Fibroblast of lung (primary cell): ENCODE results near the gene COL1A1.

ENCODE experiments used
- CTCF ChIP-seq, 2 donors: IDR thresholded peaks in 1 of 2; conservative IDR thresholded peaks in 1 of 2; 1 replicate in 1 of 2; 2 replicates in 1 of 2; pipeline ENCODE4 v1.5.1; 2011 to 2012; ENCODE audit warnings: low read length in 2 of 2, control low read depth in 1 of 2, inconsistent platforms in 1 of 2, low read depth in 1 of 2, mild to moderate bottlenecking in 1 of 2
- EZH2 ChIP-seq: IDR thresholded peaks from 2 replicates; pipeline ENCODE4 v1.5.1; 2012; ENCODE audit warnings: low read length, control low read depth, mild to moderate bottlenecking; ENCODE audit errors: missing control alignments

GRCh38 chr17:50145532-50146229 is 55.8 kb downstream of the COL1A1 start:
- TF ChIP-seq EZH2 (no peak), CTCF (conservative IDR thresholded peaks at IDR 0.05 in 1 of 2, IDR thresholded peaks at IDR 0.05 in 1 of 2; ENCODE audit: low read depth in 1 of 2, low read length in 2 of 2) (no peak)
